ENCODE results near the gene CDK5. TPM values are rescaled to one million over a fixed set of nuclear protein-coding genes. Genes with fewer than 3 reads are reported as not detected.

CDK5 gene
- total and polyA plus RNA-seq, 2 of the 13 experiments (the other 11 are each of a cell fraction or from before 2014, with no cell fraction given), result 16.4 to 21.3 TPM

GRCh38 chr7:151028131-151028947 is 29.4 kb downstream of the CDK5 start, which contains the start of gene ABCB8 (continued):
- 0 out of 2 replicates have a peak, but pooled peaks have one; percentile 52 for TF ChIP-seq SALL2 (CRISPR knock-in tag; IDR thresholded peaks at IDR 0.05)
- TF ChIP-seq ESRRA (CRISPR knock-in tag; IDR thresholded peaks at IDR 0.05; ENCODE audit: low read depth), result no peak
- TF ChIP-seq ZNF292 (CRISPR knock-in tag; IDR thresholded peaks at IDR 0.05; ENCODE audit: borderline replicate concordance, low read depth), result no peak
- peak; percentile 99 for TF ChIP-seq THAP11 (CRISPR knock-in tag; IDR thresholded peaks at IDR 0.05)
- TF ChIP-seq NFE2L2 (IDR thresholded peaks at IDR 0.05; ENCODE audit: low read length), result no peak
- TF ChIP-seq PBX3 (CRISPR knock-in tag; IDR thresholded peaks at IDR 0.05; ENCODE audit: borderline replicate concordance), result no peak
- no peak for TF ChIP-seq SCMH1 (CRISPR knock-in tag; IDR thresholded peaks at IDR 0.05; ENCODE audit: borderline replicate concordance)
- TF ChIP-seq RXRA (CRISPR knock-in tag; IDR thresholded peaks at IDR 0.05), result peak; percentile 40; the same call in 1 of the 2 replicates
- TF ChIP-seq CBFB (CRISPR knock-in tag; IDR thresholded peaks at IDR 0.05), result no peak
- peak; percentile 80 for TF ChIP-seq ZNF605 (CRISPR knock-in tag; IDR thresholded peaks at IDR 0.05)
- TF ChIP-seq YEATS4 (CRISPR knock-in tag; IDR thresholded peaks at IDR 0.05; ENCODE audit: borderline replicate concordance), result no peak
- TF ChIP-seq GRHL1 (CRISPR knock-in tag; conservative IDR thresholded peaks at IDR 0.05), result no peak
- 0 out of 2 replicates have a peak, but pooled peaks have one; percentile 51 for TF ChIP-seq SP5 (CRISPR knock-in tag; IDR thresholded peaks at IDR 0.05; ENCODE audit: borderline replicate concordance, low read depth)
- TF ChIP-seq ADNP (CRISPR knock-in tag; IDR thresholded peaks at IDR 0.05), result no peak
- TF ChIP-seq, protein P1, sequence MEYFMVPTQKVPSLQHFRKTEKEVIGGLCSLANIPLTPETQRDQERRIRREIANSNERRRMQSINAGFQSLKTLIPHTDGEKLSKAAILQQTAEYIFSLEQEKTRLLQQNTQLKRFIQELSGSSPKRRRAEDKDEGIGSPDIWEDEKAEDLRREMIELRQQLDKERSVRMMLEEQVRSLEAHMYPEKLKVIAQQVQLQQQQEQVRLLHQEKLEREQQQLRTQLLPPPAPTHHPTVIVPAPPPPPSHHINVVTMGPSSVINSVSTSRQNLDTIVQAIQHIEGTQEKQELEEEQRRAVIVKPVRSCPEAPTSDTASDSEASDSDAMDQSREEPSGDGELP (IDR thresholded peaks at IDR 0.05; ENCODE audit: borderline replicate concordance, low read depth), result peak; percentile 66; the same call in 1 of the 2 replicates
- TF ChIP-seq CHD2 (IDR thresholded peaks at IDR 0.05; ENCODE audit: low read depth, low read length), result peak; percentile 60; the same call in 1 of the 2 replicates
- no peak for TF ChIP-seq ZNF816 (CRISPR knock-in tag; IDR thresholded peaks at IDR 0.05; ENCODE audit: borderline replicate concordance)
- TF ChIP-seq ATM (IDR thresholded peaks at IDR 0.05; ENCODE audit: borderline replicate concordance), result no peak
- TF ChIP-seq, protein P2, sequence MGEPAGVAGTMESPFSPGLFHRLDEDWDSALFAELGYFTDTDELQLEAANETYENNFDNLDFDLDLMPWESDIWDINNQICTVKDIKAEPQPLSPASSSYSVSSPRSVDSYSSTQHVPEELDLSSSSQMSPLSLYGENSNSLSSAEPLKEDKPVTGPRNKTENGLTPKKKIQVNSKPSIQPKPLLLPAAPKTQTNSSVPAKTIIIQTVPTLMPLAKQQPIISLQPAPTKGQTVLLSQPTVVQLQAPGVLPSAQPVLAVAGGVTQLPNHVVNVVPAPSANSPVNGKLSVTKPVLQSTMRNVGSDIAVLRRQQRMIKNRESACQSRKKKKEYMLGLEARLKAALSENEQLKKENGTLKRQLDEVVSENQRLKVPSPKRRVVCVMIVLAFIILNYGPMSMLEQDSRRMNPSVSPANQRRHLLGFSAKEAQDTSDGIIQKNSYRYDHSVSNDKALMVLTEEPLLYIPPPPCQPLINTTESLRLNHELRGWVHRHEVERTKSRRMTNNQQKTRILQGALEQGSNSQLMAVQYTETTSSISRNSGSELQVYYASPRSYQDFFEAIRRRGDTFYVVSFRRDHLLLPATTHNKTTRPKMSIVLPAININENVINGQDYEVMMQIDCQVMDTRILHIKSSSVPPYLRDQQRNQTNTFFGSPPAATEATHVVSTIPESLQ (CRISPR knock-in tag; conservative IDR thresholded peaks at IDR 0.05), result no peak
- TF ChIP-seq SNAPC2 (CRISPR knock-in tag; IDR thresholded peaks at IDR 0.05), result no peak
- TF ChIP-seq ZFP82 (CRISPR knock-in tag; IDR thresholded peaks at IDR 0.05; ENCODE audit: borderline replicate concordance), result no peak
- no peak; the same call in 1 of the 2 replicates for TF ChIP-seq ZNF235 (CRISPR knock-in tag; IDR thresholded peaks at IDR 0.05; ENCODE audit: borderline replicate concordance)

Data from HepG2 (cell line).